Measurements from ENCODE around the gene AKAP13.

AKAP13 gene

DNA sequence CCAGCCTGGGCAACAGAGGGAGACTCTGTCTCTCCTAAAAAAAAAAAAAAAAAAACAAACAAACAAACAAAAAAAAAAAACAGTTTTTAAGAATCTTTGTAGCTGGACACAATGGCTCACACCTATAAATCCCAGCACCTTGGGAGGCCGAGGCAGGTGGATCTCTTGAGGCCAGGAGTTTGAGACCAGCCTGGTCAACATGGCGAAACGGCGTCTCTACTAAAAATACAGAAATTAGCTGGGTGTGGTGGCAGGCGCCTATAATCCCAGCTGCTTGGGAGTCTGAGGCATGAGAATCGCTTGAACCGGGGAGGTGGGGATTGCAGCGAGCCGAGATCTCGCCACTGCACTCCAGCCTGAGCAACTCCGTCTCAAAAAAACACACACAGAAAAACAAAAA is 361.3 kb downstream of the AKAP13 start:
- TF ChIP-seq, protein P1, sequence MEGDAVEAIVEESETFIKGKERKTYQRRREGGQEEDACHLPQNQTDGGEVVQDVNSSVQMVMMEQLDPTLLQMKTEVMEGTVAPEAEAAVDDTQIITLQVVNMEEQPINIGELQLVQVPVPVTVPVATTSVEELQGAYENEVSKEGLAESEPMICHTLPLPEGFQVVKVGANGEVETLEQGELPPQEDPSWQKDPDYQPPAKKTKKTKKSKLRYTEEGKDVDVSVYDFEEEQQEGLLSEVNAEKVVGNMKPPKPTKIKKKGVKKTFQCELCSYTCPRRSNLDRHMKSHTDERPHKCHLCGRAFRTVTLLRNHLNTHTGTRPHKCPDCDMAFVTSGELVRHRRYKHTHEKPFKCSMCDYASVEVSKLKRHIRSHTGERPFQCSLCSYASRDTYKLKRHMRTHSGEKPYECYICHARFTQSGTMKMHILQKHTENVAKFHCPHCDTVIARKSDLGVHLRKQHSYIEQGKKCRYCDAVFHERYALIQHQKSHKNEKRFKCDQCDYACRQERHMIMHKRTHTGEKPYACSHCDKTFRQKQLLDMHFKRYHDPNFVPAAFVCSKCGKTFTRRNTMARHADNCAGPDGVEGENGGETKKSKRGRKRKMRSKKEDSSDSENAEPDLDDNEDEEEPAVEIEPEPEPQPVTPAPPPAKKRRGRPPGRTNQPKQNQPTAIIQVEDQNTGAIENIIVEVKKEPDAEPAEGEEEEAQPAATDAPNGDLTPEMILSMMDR (IDR thresholded peaks at IDR 0.05; ENCODE audit: low read depth, low read length, missing control alignments), result no peak
- in situ Hi-C loops (cut with HindIII; ENCODE audit: low sequenced_read_pairs), result no loop called here
- no peak for DNase-seq (ENCODE audit: low read depth)
- no peak overlapping the region for H3K4me3 ChIP-seq (ENCODE audit: low read depth, low read length)

DNA sequence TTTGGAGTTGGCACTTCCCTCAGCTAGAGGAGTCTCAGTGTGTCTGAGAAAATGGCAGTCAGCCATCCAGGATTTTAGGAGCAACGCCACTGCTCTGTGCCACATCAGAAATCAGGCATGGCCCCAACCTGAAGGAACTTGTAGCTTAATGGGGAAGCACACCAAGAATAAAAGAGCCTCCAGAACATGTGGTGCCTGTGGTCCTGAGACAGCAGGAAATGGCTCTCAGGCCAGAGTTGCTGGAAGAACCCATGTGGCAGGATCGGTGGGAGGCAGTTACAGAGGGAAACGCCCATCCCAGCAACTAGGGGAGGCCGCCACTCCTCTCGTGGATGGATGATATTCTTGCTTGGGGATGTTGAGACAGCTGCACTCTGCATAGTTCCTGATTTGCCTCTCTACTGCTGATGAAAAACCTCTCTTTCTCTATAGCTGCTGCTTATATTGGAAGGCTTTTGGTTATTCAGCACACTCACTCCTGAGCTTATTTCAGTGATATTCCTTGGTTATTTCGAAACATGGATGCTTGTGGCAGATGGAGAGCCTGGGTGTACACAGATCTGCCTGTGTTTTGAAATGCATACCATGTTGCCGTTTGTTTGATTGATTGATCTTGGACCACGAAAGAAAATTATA is 361.9 kb downstream of the AKAP13 start:
- H3K4me3 ChIP-seq (ENCODE audit: low read depth, low read length), result no peak overlapping the region
- TF ChIP-seq, protein P1 (IDR thresholded peaks at IDR 0.05; ENCODE audit: low read depth, low read length, missing control alignments), result no peak
- in situ Hi-C loops (cut with HindIII; ENCODE audit: low sequenced_read_pairs), result no loop called here
- peak; percentile 56 for DNase-seq (ENCODE audit: low read depth)

DNA sequence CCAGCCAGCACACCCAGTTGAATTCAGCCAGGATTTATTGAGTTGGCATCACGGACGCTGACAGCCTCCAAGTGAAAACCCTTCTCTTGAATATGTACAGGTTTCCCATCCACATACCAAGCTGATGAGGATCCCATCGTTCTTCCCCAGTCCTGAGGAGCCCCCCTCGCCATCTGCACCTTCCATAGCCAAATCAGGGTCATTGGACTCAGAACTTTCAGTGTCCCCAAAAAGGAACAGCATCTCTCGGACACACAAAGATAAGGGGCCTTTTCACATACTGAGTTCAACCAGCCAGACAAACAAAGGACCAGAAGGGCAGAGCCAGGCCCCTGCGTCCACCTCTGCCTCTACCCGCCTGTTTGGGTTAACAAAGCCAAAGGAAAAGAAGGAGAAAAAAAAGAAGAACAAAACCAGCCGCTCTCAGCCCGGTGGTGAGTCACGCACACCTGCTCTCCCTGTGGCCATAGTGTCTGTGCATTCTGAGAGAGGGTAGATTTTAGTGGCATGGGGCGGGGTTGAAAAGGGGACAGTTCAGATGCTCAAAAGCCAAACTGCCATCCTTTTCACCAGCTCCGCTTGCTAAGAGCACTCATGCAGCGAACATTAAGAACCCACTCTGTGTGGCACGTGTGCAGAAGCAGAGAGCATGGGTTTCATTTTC is 363.1 kb downstream of the AKAP13 start:
- TF ChIP-seq, protein P1 (IDR thresholded peaks at IDR 0.05; ENCODE audit: low read depth, low read length, missing control alignments), result no peak
- no peak for DNase-seq (ENCODE audit: low read depth)
- H3K4me3 ChIP-seq (ENCODE audit: low read depth, low read length), result no peak overlapping the region
- in situ Hi-C loops (cut with HindIII; ENCODE audit: low sequenced_read_pairs), result no loop called here

DNA sequence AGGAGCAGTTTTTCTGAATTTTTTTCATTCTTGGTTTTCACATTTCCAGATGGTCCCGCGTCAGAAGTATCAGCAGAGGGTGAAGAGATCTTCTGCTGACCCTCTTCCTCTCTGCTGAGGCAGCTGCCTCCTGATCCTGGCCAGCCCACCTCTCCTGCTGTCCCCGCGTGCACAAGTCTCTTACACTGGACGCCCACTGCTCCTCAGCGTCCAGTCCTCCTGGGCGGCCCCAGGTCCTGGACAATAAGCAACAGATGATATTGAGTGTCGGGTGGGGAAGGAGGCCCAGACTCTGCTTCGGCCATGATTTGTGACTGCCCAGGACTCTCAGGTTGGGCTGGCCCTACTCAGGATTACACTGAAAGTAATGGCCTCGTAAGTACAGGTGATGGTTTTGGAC is 364.2 kb downstream of the AKAP13 start:
- DNase-seq (ENCODE audit: low read depth), result no peak

DNA sequence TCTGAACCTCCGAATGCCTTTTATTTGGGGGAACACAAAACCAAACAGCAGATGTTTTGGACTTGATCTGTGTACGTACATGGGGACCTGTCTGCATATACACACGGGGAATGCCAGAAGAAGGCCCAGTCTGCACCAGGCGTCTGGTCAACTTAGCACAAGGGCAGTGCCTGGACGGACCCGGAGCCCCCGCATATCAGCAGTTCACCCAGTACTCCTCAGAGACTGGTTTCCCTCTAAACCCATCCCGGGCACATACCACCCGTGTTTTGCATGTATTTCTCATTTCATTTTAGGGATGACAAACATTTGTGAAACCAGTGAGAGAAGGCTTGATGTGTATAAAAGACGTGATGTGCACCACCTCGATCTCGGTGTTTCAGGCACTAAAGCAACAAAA is 364.6 kb downstream of the AKAP13 start:
- in situ Hi-C loops (cut with HindIII; ENCODE audit: low sequenced_read_pairs), result no loop called here
- no peak overlapping the region for H3K4me3 ChIP-seq (ENCODE audit: low read depth, low read length)
- DNase-seq (ENCODE audit: low read depth), result no peak
- TF ChIP-seq, protein P1 (IDR thresholded peaks at IDR 0.05; ENCODE audit: low read depth, low read length, missing control alignments), result no peak

More for the DNA sequence above, 364.2 kb downstream of the AKAP13 start:
- no peak overlapping the region for H3K4me3 ChIP-seq (ENCODE audit: low read depth, low read length)
- TF ChIP-seq, protein P1 (IDR thresholded peaks at IDR 0.05; ENCODE audit: low read depth, low read length, missing control alignments), result no peak
- in situ Hi-C loops (cut with HindIII; ENCODE audit: low sequenced_read_pairs), result no loop called here

DNA sequence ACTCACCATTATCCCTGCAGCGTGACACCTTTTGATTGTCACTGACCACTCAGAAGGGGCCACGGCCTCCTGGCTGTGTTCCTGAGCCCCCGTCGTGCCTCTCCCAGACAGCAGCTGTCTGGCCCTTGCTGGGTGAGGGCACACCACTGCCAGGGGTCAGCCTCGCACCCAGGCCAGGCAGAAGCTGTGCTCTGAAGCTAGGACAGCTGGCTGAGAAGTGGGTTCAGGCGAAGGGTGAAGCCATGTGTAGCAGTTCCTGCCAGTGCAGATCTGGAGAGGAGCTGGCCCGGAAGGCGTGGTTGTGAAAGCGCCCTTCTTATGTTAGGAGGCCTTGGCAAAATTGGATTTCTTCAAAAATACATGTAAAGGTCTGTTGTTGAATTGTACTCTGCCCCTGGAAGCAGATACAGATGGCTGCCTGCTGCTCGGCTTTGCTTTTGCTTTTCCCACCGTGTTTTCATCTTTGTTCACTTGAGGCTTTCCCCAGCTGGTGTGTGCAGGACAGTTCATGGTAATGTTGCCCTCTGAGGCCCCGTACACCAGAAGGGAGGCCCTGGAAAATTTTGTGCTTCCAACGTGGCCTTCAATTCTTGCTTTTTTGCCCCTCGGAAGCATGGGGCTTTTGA is 365.2 kb downstream of the AKAP13 start:
- in situ Hi-C loops (cut with HindIII; ENCODE audit: low sequenced_read_pairs), result no loop called here
- TF ChIP-seq, protein P1 (IDR thresholded peaks at IDR 0.05; ENCODE audit: low read depth, low read length, missing control alignments), result no peak
- no peak overlapping the region for H3K4me3 ChIP-seq (ENCODE audit: low read depth, low read length)
- no peak for DNase-seq (ENCODE audit: low read depth)
